Skeletal muscle satellite cell (primary cell): Measurements from ENCODE around the gene TEAD3.

Experiments
- H3K27me3 ChIP-seq: 2 replicates; pipeline ENCODE4 v1.7.0; 2013; ENCODE audit warnings: low read length; ENCODE audit not compliant: control insufficient read depth, insufficient read depth
- H3K36me3 ChIP-seq: 2 replicates; pipeline ENCODE4 v1.7.0; 2013; ENCODE audit warnings: mild to moderate bottlenecking, control low read depth, low read length; ENCODE audit not compliant: insufficient read depth
- H3K4me1 ChIP-seq: 2 replicates; pipeline ENCODE4 v1.7.0; 2013; ENCODE audit warnings: low read length; ENCODE audit not compliant: control insufficient read depth, insufficient read depth
- H3K4me2 ChIP-seq: 2 replicates; pipeline ENCODE4 v1.7.0; 2013; ENCODE audit warnings: mild to moderate bottlenecking, low read length
- H3K4me3 ChIP-seq: 2 replicates; pipeline ENCODE4 v1.7.0; 2013; ENCODE audit warnings: low read length
- H3K9ac ChIP-seq: 2 replicates; pipeline ENCODE4 v1.7.0; 2013; ENCODE audit warnings: mild to moderate bottlenecking, low read depth, low read length, moderate library complexity
- H3K9me3 ChIP-seq: replicated peaks from 2 replicates; pipeline ENCODE4 v1.7.0; 2013; ENCODE audit warnings: mild to moderate bottlenecking, control low read depth, low read length

TEAD3 gene

GRCh38 chr6:35471836-35472345 lies 25.0 kb downstream of the TEAD3 start:
- Histone ChIP-seq H3K4me1 (peaks cover 31% of the 10 kb centered on the region), H3K36me3 (peaks cover 73% of the 10 kb centered on the region)

GRCh38 chr6:35470663-35471120 lies 26.2 kb downstream of the TEAD3 start:
- Histone ChIP-seq H3K4me1 (peaks cover 31% of the 10 kb centered on the region), H3K9me3 (no peaks in the 10 kb centered on the region), H3K4me3 (peak overlapping the region; percentile 95), H3K9ac (peak overlapping the region; percentile 100), H3K27me3 (no peaks in the 10 kb centered on the region), H3K4me2 (peak overlapping the region; percentile 91), H3K36me3 (peaks cover 73% of the 10 kb centered on the region)

More at GRCh38 chr6:35471836-35472345, 25.0 kb downstream of the TEAD3 start:
- peak overlapping the region; percentile 21 for H3K4me2 ChIP-seq
- H3K9ac ChIP-seq, result peak overlapping the region; percentile 3
- no peaks in the 10 kb centered on the region for H3K9me3 ChIP-seq
- H3K27me3 ChIP-seq, result no peaks in the 10 kb centered on the region
- H3K4me3 ChIP-seq, result peak overlapping the region; percentile 95

GRCh38 chr6:35469751-35470662 lies 26.9 kb downstream of the TEAD3 start:
- peaks cover 66% of the 10 kb centered on the region for H3K36me3 ChIP-seq
- H3K4me1 ChIP-seq, result peaks cover 31% of the 10 kb centered on the region
- no peaks in the 10 kb centered on the region for H3K9me3 ChIP-seq
- H3K27me3 ChIP-seq, result no peaks in the 10 kb centered on the region
- peak overlapping the region; percentile 91 for H3K4me2 ChIP-seq
- peak overlapping the region; percentile 95 for H3K4me3 ChIP-seq
- H3K9ac ChIP-seq, result peak overlapping the region; percentile 100

- Histone ChIP-seq H3K36me3 (peaks cover 57% of the 10 kb centered on the region), H3K9me3 (no peaks in the 10 kb centered on the region), H3K27me3 (no peaks in the 10 kb centered on the region), H3K4me2 (peak overlapping the region; percentile 91), H3K9ac (peak overlapping the region; percentile 100), H3K4me3 (peak overlapping the region; percentile 95), H3K4me1 (peaks cover 31% of the 10 kb centered on the region)
These were observed 27.7 kb downstream of the TEAD3 start for GRCh38 chr6:35468980-35469750.

GRCh38 chr6:35468181-35468979 lies 28.5 kb downstream of the TEAD3 start, which contains the start of gene RPL10A:
Gene RPL10A, plus strand, starts transcription at chr6:35468401. Its CDS starts 34 bp downstream, at chr6:35468435.
- Histone ChIP-seq H3K9ac (peak within 1 kb of the TSS; percentile 100), H3K27me3 (no peaks in the 10 kb centered on the region), H3K4me1 (peaks cover 31% of the 10 kb centered on the region), H3K4me2 (peak within 1 kb of the TSS; percentile 91), H3K4me3 (peak within 1 kb of the TSS; percentile 95), H3K9me3 (no peaks in the 10 kb centered on the region), H3K36me3 (peaks cover 57% of the 10 kb centered on the region)

GRCh38 chr6:35465646-35466045 lies 31.2 kb downstream of the TEAD3 start:
- no peaks in the 10 kb centered on the region for H3K27me3 ChIP-seq
- no peaks in the 10 kb centered on the region for H3K9me3 ChIP-seq
- no peak overlapping the region for H3K9ac ChIP-seq
- peaks cover 14% of the 10 kb centered on the region for H3K4me1 ChIP-seq
- no peak overlapping the region for H3K4me3 ChIP-seq
- no peak overlapping the region for H3K4me2 ChIP-seq
- H3K36me3 ChIP-seq, result peaks cover 29% of the 10 kb centered on the region

- peaks cover 18% of the 10 kb centered on the region for H3K36me3 ChIP-seq
- no peak overlapping the region for H3K4me3 ChIP-seq
- H3K27me3 ChIP-seq, result no peaks in the 10 kb centered on the region
- H3K9me3 ChIP-seq, result no peaks in the 10 kb centered on the region
- no peak overlapping the region for H3K9ac ChIP-seq
- peaks cover 6% of the 10 kb centered on the region for H3K4me1 ChIP-seq
- H3K4me2 ChIP-seq, result no peak overlapping the region
These were observed 33.6 kb downstream of the TEAD3 start for GRCh38 chr6:35463292-35463691.

GRCh38 chr6:35461270-35461669 lies 35.6 kb downstream of the TEAD3 start:
- no peak overlapping the region for H3K4me3 ChIP-seq
- peaks cover 24% of the 10 kb centered on the region for H3K36me3 ChIP-seq
- H3K27me3 ChIP-seq, result no peaks in the 10 kb centered on the region
- no peaks in the 10 kb centered on the region for H3K4me1 ChIP-seq
- H3K4me2 ChIP-seq, result no peak overlapping the region
- no peak overlapping the region for H3K9ac ChIP-seq
- H3K9me3 ChIP-seq, result no peaks in the 10 kb centered on the region

- Histone ChIP-seq H3K4me3 (no peak overlapping the region), H3K4me1 (peaks cover 21% of the 10 kb centered on the region), H3K9ac (no peak overlapping the region), H3K36me3 (peaks cover 28% of the 10 kb centered on the region), H3K4me2 (no peak overlapping the region), H3K9me3 (no peaks in the 10 kb centered on the region), H3K27me3 (no peaks in the 10 kb centered on the region)
These were observed 39.0 kb downstream of the TEAD3 start for GRCh38 chr6:35457907-35458306.

- Histone ChIP-seq H3K36me3 (peaks cover 24% of the 10 kb centered on the region), H3K27me3 (no peaks in the 10 kb centered on the region), H3K9me3 (no peaks in the 10 kb centered on the region), H3K4me3 (no peak overlapping the region), H3K9ac (no peak overlapping the region), H3K4me2 (peak overlapping the region; percentile 97), H3K4me1 (peaks cover 30% of the 10 kb centered on the region)
These were observed 42.3 kb downstream of the TEAD3 start for GRCh38 chr6:35454391-35455110.
